MM.1S (cell line): ENCODE measurements around the gene ICAM3.

Experiments
- DNase-seq: peaks from one replicate; pipeline ENCODE4 v3.0.0-alpha.2; 2015
- H2AFZ ChIP-seq: fragments of 300-600 bp; sonication (generic); 2 replicates; pipeline ENCODE4 v1.6.0; 2016; ENCODE audit warnings: antibody characterized with exemption, low read length
- H3F3A ChIP-seq: fragments of 300-600 bp; sonication (generic); 2 replicates; pipeline ENCODE4 v1.6.1; 2016; ENCODE audit warnings: mild to moderate bottlenecking, antibody characterized with exemption, low read length, moderate library complexity, mixed read lengths; ENCODE audit not compliant: insufficient read depth
- H3K27ac ChIP-seq: fragments of 300-600 bp; sonication (generic); 2 replicates; pipeline ENCODE4 v1.5.1; 2016; ENCODE audit warnings: mild to moderate bottlenecking, low read length
- H3K27me3 ChIP-seq: fragments of 300-600 bp; sonication (generic); replicated peaks from 2 replicates; pipeline ENCODE4 v1.6.0; 2016; ENCODE audit warnings: low read length; ENCODE audit not compliant: insufficient read depth
- H3K36me3 ChIP-seq: fragments of 300-600 bp; sonication (generic); replicated peaks from 2 replicates; pipeline ENCODE4 v1.6.1; 2016; ENCODE audit warnings: mild to moderate bottlenecking, low read length, mixed read lengths; ENCODE audit not compliant: insufficient read depth
- H3K4me1 ChIP-seq: fragments of 300-600 bp; sonication (generic); 2 replicates; pipeline ENCODE4 v1.6.1; 2016; ENCODE audit warnings: low read length, mixed read lengths
- H3K4me2 ChIP-seq: fragments of 300-600 bp; sonication (generic); 2 replicates; pipeline ENCODE4 v1.6.0; 2016; ENCODE audit warnings: low read depth, low read length
- H3K4me3 ChIP-seq: fragments of 300-600 bp; sonication (generic); 2 replicates; pipeline ENCODE4 v1.5.1; 2016; ENCODE audit warnings: low read length, mixed read lengths
- H3K79me2 ChIP-seq: fragments of 300-600 bp; sonication (generic); 2 replicates; pipeline ENCODE4 v1.6.1; 2016; ENCODE audit warnings: mixed run types, low read length, mixed read lengths
- H3K9ac ChIP-seq: fragments of 300-600 bp; sonication (generic); 2 replicates; pipeline ENCODE4 v1.6.1; 2016; ENCODE audit warnings: low read length, mixed read lengths
- H3K9me2 ChIP-seq: fragments of 300-600 bp; sonication (generic); replicated peaks from 2 replicates; pipeline ENCODE4 v1.6.1; 2016; ENCODE audit warnings: mild to moderate bottlenecking, low read length, mixed read lengths; ENCODE audit not compliant: insufficient read depth
- H3K9me3 ChIP-seq: fragments of 300-600 bp; sonication (generic); replicated peaks from 2 replicates; pipeline ENCODE4 v1.6.1; 2016; ENCODE audit warnings: mild to moderate bottlenecking, low read length, mixed read lengths; ENCODE audit not compliant: insufficient read depth
- H4K20me1 ChIP-seq: fragments of 300-600 bp; sonication (generic); 2 replicates; pipeline ENCODE4 v1.6.1; 2016; ENCODE audit warnings: mild to moderate bottlenecking, low read length, moderate library complexity, mixed read lengths; ENCODE audit not compliant: insufficient read depth
- CTCF ChIP-seq: fragments of 300-600 bp; sonication (generic); IDR thresholded peaks from 2 replicates; pipeline ENCODE4 v1.5.1; 2016; ENCODE audit warnings: antibody characterized with exemption, low read length, mixed read lengths
- EZH2 ChIP-seq: fragments of 300-600 bp; sonication (generic); optimal IDR thresholded peaks from 2 replicates; pipeline ENCODE3; 2017; ENCODE audit warnings: low read depth, mild to moderate bottlenecking, antibody characterized with exemption, low read length, mixed read lengths
- EZH2phosphoT487 ChIP-seq: fragments of 300-600 bp; sonication (generic); IDR thresholded peaks from 2 replicates; pipeline ENCODE4 v1.6.1; 2018; ENCODE audit warnings: antibody characterized with exemption, low read length

ICAM3 gene

GRCh38 chr19:10329555-10329954, 9.9 kb downstream of the ICAM3 start:
- H3K36me3 ChIP-seq, result peaks cover 12% of the 10 kb centered on the region; the same call in 1 of the 2 replicates
- DNase-seq, result no peak
- H3K9me3 ChIP-seq, result no peaks in the 10 kb centered on the region
- no peaks in the 10 kb centered on the region for H3K9me2 ChIP-seq
- H3K4me3 ChIP-seq, result no peak overlapping the region
- no peak overlapping the region for H3K27ac ChIP-seq
- H3K9ac ChIP-seq, result no peak overlapping the region
- no peak overlapping the region for H2AFZ ChIP-seq
- TF ChIP-seq EZH2phosphoT487 (no peak), CTCF (no peak), EZH2 (no peak)
- no peaks in the 10 kb centered on the region for H4K20me1 ChIP-seq
- no peaks in the 10 kb centered on the region for H3K27me3 ChIP-seq
- H3K4me1 ChIP-seq, result 0 out of 2 replicates have a peak, but pooled peaks cover 3% of the 10 kb centered on the region
- peaks cover 75% of the 10 kb centered on the region for H3K79me2 ChIP-seq
- no peak overlapping the region for H3K4me2 ChIP-seq
- no peaks in the 10 kb centered on the region for H3F3A ChIP-seq

- no peak overlapping the region for H3K9ac ChIP-seq
- no peaks in the 10 kb centered on the region for H3K27me3 ChIP-seq
- no peak for DNase-seq
- no peak overlapping the region for H2AFZ ChIP-seq
- no peaks in the 10 kb centered on the region for H4K20me1 ChIP-seq
- no peaks in the 10 kb centered on the region for H3K9me3 ChIP-seq
- H3K27ac ChIP-seq, result no peak overlapping the region
- peaks cover 68% of the 10 kb centered on the region for H3K79me2 ChIP-seq
- H3K9me2 ChIP-seq, result no peaks in the 10 kb centered on the region
- no peak overlapping the region for H3K4me3 ChIP-seq
- H3F3A ChIP-seq, result no peaks in the 10 kb centered on the region
- H3K4me1 ChIP-seq, result no peaks in the 10 kb centered on the region
- TF ChIP-seq EZH2phosphoT487 (no peak), EZH2 (no peak), CTCF (no peak)
- H3K36me3 ChIP-seq, result peaks cover 12% of the 10 kb centered on the region; the same call in 1 of the 2 replicates
- H3K4me2 ChIP-seq, result no peak overlapping the region
Measured at GRCh38 chr19:10328558-10329429, 10.6 kb downstream of the ICAM3 start.

GRCh38 chr19:10327793-10328192, 11.6 kb downstream of the ICAM3 start:
- DNase-seq, result no peak
- H3K4me2 ChIP-seq, result no peak overlapping the region
- no peaks in the 10 kb centered on the region for H3K9me2 ChIP-seq
- H3K4me1 ChIP-seq, result no peaks in the 10 kb centered on the region
- H3K9me3 ChIP-seq, result no peaks in the 10 kb centered on the region
- no peak overlapping the region for H3K4me3 ChIP-seq
- no peak overlapping the region for H3K9ac ChIP-seq
- no peaks in the 10 kb centered on the region for H3F3A ChIP-seq
- H3K79me2 ChIP-seq, result peaks cover 60% of the 10 kb centered on the region
- TF ChIP-seq CTCF (no peak), EZH2phosphoT487 (no peak), EZH2 (no peak)
- no peaks in the 10 kb centered on the region for H4K20me1 ChIP-seq
- H2AFZ ChIP-seq, result no peak overlapping the region
- no peaks in the 10 kb centered on the region for H3K27me3 ChIP-seq
- no peak overlapping the region for H3K27ac ChIP-seq
- peaks cover 12% of the 10 kb centered on the region; the same call in 1 of the 2 replicates for H3K36me3 ChIP-seq
